RKO (cell line): ENCODE data around the gene ADAT1.
A peak's percentile ranks its signal among the peaks of the same experiment; 100 is the strongest.

Experiments
- DNase-seq: peaks from one replicate; pipeline ENCODE4 v3.0.0-alpha.2; 2016; ENCODE audit warnings: low spot score

Gene ADAT1

DNA sequence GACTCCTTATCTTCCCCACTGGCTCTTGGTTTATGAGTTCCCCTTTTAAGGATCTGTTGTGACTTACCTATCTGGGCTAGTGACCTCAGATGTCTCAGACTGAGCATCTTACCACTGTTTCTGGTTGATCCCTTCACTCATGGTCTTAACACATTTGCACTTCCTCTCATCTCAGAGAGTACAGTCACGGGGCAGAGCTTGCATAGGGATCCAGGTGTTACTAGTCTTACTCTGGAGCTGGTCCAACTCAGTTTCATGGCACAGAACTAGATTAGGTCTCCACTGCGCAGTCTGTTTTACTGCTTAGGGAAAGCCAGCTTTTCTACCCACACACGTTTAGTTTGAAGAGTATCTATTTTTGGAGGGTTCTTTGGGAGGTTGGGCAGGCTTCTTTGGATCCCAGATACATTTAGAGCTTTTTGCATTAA lies 46.7 kb downstream of the ADAT1 start:
- DNase-seq = no peak

GRCh38 chr16:75575958-75576357 lies 47.1 kb downstream of the ADAT1 start:
- no peak for DNase-seq

DNA sequence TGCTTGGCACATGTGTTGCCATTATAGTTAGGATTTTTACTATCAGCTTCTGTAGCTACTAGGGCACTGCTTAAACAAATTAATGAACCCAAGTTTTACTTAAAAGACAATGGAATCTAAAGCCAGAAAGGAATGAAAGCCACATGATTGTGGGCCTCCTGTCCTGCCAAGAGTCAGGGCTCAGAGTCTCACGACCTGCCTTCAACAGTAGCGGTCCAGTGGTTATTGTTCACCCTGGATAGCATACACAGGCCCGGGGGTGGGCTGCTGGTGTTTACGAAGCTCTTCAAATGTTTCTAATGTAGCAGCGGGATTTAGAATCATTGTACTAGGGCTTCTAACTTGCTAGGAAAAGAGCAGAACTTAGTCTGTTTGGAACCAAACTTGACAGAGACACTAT lies 49.1 kb downstream of the ADAT1 start:
- DNase-seq = no peak

DNA sequence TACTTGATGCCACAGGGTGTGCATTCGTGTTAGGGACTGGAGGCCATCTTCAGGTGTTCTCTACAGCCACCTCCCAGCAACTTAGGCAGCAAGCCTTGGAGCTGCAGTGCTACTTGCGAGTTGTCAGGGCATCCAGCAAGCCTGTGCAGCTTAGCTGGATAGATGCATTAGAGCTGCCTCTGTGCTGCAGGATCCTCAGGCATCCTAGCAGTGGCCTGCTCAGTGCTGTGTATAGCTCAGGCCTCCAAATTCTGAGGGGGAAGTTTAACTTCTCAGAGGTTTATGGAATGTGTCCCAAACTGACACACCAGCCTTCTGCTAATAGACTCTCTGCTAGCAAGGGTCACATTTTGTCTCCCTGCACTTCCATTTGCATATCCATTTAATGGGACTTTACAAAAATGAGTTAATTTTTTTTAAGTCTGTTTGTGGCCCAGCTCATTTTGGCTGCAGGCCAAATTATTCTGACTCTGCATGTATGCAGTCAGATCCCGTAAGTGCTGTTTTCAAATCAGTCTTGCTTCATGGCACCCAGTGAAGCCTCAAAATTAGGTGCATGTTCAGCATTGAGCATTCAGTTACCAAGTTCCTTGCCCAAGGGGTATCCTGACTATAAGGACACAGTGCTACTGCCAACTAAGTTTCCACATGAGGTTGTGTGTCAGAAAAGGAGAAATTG lies 50.1 kb downstream of the ADAT1 start:
- no peak for DNase-seq

DNA sequence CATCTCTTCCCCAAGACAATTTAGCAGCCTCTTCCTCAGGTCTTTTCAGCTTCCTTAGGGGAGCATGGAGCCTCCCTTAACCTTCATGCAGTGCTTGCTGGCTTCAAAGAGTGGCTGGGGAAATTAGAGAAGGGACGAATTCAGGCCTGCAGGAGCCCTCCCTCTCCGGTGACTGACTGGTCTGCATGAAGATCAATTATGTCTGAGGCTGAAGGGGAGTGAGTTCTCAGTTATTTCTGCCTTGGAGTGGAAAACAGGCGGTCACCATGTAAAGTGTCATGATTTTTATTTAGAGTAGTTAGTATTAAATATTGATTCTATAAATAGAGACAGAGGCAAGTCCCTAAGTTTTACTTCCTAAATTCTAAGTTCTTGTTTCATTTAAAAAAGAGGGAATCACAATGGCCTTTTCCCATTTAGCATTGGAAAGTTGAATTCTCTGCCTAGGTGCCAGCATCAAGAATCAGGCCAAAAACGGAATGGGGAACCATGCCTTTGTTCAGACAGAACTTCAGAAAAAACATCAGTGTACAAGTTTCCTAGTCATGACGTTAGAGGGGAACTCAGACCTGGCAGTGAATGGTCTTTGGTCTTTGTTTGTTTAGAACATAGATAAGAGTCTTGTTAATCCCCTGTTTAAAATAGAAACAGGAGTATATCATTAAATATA lies 52.5 kb downstream of the ADAT1 start:
- no peak for DNase-seq

DNA sequence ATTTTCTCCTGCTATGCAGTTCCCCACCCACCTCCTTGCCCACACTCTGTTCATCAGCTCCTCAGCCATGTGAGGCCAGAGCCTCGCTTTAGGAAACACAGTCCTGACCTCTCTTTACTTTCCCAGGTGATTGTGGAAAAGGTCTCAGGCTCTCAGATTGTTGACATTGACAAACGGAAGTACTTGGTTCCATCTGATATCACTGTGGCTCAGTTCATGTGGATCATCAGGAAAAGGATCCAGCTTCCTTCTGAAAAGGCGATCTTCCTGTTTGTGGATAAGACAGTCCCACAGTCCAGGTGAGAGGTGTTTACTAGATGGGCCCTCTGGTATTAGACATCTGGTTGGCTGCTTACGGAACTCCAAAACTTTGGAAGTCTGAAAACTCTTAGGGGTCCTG lies 55.2 kb downstream of the ADAT1 start:
- DNase-seq = no peak

GRCh38 chr16:75566758-75567255 lies 56.3 kb downstream of the ADAT1 start:
- DNase-seq = peak; percentile 50

DNA sequence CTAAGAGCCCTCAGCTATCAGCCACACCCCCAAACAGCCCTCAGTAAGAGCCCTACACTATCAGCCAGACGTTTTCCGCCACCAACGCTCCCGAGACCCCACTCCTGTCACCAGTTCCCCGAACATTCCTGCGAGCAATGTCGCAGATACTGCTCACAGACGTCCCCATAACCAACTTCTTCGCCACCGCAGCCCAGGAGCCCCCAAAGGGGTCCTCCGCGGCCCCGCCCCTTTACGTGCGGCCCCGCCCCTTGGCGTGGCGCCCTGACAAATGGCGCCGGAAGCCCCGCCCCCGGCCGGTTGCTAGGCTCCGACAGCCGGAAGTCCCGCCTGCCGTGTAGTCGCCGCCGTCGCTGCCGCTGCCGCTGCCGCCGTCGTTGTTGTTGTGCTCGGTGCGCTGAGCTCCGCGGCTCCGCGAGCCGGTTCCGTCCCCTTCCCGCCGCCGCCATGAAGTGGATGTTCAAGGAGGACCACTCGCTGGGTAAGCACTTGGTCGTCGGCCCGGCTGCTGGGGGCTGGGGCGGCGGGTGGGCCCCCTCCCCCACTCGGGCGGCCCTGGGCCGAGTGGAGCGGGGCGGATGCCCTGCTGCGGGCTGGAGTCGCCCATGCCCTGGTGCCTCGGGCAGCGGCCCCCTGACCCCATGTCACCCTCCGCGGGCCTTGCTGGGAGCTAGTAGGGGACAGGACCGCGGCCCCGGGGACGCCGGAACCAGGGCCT lies 56.9 kb downstream of the ADAT1 start, which contains the start of gene GABARAPL2:
Gene GABARAPL2, plus strand, starts transcription at position 340 of the 718 bp plus-strand sequence. Its CDS starts 108 bp downstream, at position 448.
- DNase-seq = peak; percentile 84

DNA sequence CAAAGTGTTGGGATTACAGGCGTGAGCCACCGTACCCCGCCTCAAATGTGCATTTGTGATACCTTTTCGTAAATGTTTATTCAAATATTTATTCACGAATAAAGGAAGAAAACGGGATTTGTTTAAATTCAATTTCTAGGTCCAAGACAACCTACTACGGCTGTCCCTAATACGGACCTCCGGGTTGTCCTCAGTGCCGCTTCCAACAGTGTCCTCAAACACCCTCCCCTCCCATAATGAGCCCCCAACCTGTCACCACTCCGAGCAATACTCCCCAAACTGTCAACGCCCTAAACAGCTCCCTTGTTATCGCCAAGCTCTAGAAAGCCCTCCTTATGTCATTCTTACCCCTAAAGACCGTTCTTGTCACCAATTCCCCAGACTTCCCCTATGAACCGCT lies 57.4 kb downstream of the ADAT1 start:
- no peak for DNase-seq

- DNase-seq = no peak
Measured at GRCh38 chr16:75559564-75560372, 63.3 kb downstream of the ADAT1 start.

- no peak for DNase-seq
Measured at GRCh38 chr16:75558846-75559401, 64.2 kb downstream of the ADAT1 start.

GRCh38 chr16:75556431-75556950 lies 66.6 kb downstream of the ADAT1 start:
- no peak for DNase-seq

DNA sequence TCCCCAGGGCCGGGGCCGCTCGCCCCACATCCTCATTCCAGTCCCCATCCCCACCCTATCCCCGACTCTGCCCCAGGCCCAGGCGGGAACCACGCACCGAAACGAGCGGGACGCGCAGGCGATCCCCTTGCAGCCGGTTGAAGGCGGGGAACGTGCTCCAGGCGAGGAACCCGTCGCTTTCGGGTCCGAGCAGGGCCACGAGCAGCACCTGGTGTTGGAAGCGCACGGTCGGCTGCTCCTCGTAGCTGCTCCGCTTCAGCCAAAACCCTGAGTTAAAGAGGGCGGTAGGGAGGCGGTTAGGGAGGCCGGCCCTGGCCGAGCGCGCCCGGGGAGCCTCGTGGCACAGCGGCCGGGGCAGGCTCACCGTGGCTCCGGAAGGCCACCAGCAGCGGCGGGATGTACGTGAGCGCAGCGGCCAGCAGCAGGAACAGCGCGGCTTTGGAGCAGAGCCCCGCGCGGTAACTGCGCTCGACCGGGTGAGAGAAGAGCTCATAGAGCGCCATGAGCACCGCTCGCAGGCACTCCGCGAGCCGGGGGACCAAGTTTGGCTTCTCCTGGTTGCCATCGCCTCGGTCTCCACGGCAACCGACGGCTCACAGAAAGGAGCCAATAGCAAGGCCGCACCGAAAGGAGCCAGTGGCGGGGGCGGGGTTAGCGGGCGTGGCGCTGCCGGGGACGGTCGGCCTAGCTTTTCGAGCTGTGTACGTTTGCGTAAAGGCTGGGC lies 67.2 kb downstream of the ADAT1 start, which contains the start of gene TMEM231:
Gene TMEM231, minus strand, starts transcription at position 546 of the 724 bp plus-strand sequence. Its CDS starts 43 bp downstream, at position 503.
- DNase-seq = peak; percentile 95

DNA sequence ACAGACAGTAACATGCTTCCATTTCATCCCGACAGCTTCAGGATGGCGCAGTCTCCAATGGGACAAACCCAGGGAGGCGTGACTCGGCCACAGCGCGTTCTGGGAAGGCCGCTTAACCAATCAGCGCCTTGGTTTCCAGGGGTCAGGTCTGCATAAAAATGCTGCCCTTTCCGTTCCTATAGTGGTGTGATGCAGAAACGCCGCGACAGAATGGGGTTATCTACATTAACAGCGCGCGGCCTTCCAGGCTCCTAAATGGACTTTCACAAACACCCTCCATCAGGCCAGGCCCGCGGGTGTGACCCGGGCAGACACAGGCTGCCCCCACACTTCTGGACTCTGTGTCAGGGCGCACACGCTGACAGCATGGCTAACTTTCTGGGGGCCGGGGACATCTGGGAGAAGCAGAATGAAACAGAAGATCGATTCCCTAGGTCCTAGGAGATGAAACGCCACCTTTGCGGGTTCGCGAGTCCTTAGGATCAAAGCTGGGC lies 67.8 kb downstream of the ADAT1 start:
- DNase-seq = peak; percentile 97

- no peak for DNase-seq
Measured at GRCh38 chr16:75552951-75553350, 70.1 kb downstream of the ADAT1 start.

- no peak for DNase-seq
Measured at GRCh38 chr16:75550211-75550662, 72.8 kb downstream of the ADAT1 start.
